Hematopoietic multipotent progenitor cell treated with erythropoietin and hydrocortisone succinate and interleukin-3 and kit ligand, for 4 days (in vitro differentiated cells): ENCODE data around the gene POLQ.
A peak's percentile ranks its signal among the peaks of the same experiment; 100 is the strongest.
"Not testable (repeated sequence)": the region's sequence is repeated elsewhere in the genome, so short reads cannot be mapped to it uniquely, and the experiment has no call there.

ENCODE experiments used
- DNase-seq: peaks from one replicate; pipeline ENCODE4 v3.0.0-alpha.2; 2015

POLQ gene

DNA sequence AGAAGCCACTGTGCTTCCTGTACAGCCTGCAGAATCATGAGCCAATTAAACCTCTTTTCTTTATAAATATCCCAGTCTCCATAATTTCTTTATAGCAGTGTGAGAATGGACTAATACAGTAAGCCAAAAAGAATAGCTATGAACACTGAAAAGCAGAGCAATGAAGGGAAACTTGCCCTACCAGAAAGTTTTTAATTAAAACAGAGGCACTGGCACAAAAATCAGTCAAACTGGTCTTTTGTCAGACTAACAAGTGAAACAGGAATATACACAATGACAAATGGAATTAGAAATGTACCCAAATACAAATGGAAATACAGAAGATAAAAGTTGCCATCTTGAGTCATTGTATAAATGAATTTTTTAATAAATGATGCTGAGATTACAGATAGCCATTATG is 40.5 kb downstream of the POLQ start:
- no peak for DNase-seq

DNA sequence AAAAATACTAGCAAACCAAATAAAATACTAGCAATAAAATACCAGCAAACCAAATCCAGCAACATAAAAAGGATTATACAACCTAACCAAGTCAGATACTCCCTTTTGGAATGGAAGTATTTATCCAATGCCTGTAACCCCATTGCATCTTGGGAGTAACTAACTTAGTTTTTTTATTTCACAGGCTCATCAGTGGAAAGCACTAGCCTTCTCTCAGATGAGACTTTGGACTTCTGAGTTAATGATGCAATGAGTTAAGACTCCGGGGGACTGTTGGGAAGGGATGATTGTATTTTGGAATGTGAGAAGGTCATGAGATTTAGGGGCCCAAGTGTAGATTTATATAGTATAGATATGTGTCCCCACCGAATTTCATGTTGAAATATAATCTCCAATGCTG is 41.2 kb downstream of the POLQ start:
- no peak for DNase-seq

DNA sequence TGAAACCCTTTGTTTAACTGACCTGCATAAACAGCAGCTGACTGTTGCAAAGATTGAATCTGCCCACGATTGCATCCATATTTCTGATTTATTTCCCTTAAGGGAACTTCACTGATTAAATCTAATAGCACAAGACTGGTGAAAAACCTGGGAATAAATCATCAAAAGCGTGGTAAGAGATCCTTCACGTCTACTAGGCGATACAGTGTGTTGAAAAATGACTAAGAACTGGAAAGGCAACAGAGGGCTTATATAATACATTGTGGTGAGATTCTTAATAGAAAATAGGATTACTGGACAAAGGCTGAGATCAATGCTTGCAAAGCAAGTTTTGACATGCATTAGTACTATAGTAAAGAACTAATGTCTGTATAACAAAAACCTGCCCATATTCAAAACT is 49.0 kb downstream of the POLQ start:
- no peak for DNase-seq

DNA sequence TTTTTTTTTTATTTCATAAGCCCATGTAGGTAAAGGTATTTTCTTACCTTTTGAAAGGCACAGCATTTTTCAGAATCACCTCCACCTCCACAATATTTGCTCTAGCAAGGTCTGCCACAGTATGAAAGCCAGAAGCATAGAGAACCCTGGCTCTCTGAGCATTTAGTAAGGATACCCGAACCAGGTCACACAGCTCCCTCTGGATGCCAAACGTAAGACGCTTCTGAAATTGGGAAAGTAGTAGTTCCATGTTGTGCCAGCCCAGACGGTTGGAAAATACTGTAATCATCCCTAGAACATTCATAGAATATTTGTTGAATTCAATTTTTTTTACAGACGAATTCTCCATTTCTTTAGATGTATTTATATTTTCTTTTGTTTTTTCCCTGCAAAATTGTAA is 52.4 kb downstream of the POLQ start:
- DNase-seq = no peak

DNA sequence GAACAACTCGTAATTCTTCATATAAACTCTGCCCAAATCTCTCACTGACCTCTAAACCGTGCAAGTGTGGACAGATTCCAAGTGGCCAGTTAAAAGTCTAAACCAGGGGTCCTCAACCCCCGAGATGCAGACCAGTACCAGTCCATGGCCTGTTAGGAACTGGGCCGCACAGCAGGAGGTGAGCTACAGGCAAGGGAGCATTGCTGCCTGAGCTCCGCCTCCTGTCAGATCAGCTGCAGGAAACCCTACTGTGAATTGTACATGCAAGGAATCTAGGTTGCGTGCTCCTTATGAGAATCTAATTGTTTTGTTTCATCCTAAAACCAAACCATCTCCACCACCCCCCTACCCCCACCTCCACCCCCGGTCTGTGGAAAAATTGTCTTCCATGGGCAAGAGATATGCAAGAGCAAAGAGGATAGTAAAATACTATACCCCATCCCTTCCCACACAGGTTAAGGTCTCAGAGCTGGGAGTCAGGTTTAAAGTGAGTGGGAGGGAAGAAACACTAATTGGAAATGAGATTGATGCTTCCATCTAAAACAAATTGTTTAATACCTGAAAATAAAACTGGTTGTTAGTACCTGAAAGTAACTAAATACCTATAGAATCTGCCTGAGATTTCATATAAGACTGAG is 54.0 kb downstream of the POLQ start:
- DNase-seq = no peak

DNA sequence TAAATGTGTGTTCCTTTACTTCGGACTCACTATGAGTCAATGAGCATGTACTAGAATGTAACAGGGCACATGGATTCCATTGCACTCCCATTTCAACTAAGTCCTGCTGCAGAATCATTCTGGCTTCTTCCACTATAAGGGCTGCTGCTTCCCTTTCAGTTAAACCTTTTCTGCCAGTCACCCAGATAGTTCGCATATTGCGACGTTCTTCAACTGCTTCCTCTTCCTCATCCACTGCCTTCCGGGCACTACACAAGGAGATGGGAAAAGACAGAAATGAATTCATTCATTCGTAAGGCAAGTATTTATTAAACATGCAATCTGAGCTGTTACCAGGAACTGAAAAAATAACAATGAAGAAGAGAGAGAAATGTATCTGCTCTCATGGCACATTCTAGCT is 55.6 kb downstream of the POLQ start:
- DNase-seq = peak; percentile 4

DNA sequence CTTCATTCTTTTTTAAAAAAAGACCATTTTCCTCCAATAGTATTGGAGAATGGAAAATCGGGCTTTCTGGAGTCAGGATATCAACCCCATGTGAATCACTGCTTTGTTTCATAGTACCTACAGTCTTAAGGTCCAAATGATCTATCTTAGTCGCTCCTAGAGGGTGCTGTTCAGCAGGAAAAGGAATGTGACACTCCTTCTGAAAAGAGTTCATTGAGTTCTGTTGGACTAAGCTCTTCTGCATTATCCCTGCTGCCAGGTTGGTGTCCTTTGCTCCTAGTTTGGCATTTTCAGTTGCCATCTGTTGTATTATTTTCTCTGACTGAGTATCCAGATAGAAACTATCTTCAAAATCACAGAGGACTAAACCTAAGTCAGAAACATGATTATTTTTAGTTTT is 57.2 kb downstream of the POLQ start:
- DNase-seq = no peak

DNA sequence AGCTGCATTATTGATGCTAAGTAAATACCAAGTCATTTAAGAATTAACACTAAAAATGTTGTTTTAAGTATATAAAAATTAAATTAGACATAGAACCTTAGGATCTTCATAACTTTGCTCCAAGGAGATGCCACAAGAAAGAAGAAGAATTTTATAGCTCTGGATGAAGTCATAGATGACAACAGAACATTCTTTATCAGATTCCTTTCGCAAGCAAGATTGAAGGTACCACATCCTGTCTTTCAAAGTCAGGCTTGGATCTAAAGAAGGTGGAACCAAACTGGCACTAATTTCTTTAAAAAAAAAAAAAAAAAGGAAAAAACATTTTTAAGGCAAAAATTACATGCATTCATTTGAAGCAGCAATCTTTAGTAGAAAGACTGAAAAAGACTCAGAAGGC is 62.5 kb downstream of the POLQ start:
- DNase-seq = peak; percentile 25

DNA sequence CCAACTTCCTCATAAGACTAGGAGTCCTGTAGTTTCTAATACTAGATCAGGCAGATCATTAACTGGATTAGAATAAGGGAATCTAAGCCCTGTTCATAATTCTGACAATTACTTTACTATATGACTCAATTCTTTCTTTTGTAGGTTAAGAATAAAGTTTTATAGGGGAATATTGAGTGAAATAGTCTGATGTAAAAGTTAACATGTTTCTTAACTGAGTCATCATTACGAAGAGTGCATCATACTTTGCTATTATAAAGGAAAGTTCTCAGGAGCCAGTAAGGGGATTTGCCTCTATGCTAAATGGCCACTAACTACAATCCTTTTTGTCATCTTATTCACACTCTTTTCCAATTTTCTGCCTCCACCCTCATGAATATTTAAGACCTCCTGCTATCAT is 63.1 kb downstream of the POLQ start:
- DNase-seq = no peak

DNA sequence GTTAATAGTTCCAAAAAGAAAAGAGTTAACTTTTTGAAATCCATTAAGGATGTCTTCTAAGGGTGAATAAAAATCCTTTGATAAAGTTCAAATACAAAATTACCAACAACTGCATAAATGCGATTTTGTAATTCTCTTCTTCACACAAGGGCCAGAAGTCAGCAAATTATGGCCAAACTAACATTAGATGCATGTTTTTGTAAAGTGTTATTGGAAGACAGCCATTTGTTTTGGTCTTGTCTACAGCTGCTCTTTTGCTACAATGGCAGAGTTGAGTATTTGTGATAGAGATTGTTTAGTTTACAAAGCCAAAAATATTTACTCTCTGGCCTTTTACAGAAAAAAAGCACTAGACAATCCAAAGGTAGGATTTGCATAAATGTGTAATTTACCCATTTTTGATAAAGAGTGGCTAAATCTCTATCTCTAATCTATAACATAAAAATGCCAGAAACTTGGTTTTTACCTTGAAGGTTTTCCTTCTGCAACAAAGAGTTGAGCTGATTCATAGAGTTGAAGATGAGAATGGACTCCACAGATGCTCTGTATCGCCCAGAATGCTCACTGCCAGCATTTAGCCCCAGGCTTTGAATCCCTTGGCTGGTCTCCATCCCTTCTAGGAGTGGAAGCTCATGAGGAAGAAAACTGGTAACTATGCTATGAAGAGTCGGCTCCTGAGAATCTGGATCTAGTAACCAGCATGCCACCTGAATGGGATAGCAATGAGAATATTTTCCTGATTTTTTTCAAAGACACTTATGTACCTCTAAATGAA is 64.5 kb downstream of the POLQ start:
- no peak for DNase-seq

DNA sequence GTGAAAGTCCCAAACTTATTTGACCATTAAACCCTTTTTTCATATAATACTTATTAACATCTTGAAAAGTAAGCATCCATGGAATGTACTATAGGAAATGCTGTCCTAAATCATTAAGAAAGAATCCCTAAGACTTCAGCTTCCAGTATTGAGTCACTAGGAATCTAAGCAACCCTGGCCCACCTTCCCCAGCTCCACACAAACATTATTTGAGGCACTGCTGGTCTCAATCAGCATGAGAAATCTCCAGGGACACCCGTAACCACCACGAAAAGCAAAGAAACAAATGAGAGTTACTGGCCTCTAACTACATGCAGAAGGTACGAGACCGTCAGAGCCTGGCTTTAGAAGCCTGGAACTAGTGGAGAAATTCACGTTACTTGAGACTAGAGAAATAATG is 68.2 kb downstream of the POLQ start:
- no peak for DNase-seq

DNA sequence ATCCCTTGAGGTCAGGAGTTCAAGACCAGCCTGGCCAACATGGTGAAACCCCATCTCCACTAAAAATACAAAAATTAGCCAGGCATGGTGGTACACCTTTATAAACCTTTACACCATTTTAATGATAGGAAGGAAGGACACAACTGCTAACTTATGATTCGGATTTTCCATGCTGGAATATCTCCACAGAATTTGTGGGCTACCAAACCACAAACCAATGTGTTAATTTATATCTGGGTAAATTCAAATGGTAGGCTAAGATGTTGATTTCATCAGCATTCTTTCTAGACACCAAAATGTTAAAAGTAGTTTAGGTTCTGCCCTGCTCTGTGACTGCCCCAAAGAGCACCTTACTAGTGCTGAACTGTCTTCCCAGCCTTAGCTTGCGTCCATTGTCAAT is 72.8 kb downstream of the POLQ start:
- no peak for DNase-seq

DNA sequence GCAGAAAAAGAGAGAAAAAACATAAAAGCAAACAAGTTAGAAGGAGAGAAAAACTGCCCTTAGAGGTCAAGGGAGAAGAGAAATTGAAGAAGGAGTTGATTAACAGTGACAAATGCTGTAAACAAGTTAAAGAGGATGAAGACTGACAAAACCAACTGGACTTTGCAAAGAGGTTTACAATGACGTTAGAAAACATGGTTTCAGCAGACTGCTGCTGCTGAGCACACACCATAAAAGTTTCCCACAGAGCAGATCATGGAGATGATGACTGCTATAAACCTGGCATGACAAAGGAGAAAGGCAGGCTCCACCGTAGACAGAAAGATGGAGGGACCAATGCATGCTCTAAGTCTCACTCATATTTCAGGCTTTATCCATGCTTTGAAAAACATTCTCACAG is 78.7 kb downstream of the POLQ start:
- no peak for DNase-seq

DNA sequence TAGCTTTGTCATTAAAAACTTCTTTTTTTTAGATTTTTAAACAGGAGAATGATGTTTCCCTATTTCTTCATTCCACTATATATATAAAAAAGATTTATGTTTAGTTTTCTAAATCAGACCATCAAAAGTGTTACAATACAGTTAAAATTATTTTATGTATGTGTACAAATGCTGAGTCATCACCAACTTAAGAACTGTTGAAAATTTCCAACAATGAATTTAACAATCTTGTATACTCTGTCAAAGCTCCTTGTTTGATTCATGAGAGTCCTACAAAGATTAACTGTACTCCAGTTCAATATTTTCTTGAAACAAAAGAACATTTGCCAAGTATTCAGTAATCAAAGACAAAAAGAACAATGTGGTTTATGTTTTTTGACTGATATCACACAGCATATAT is 82.0 kb downstream of the POLQ start:
- DNase-seq = no peak

DNA sequence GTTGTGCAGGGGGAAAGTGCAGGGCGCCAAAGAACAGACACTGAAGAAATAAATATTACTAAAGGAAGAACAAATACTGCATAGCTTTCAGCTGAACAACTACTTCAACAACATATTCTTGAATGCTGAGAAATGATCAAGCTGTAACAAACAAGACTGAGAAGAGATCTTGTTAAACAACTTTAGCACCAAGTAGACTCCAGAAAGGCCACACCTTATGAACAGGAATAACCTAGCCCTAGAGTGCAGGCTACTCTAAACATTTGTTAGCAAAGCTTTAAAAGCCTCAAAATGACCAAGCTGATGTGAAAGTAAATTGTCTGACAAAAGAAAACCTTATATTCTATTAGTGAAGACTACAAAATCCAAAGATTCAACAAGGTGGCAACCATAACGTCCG is 83.2 kb downstream of the POLQ start:
- DNase-seq = no peak

DNA sequence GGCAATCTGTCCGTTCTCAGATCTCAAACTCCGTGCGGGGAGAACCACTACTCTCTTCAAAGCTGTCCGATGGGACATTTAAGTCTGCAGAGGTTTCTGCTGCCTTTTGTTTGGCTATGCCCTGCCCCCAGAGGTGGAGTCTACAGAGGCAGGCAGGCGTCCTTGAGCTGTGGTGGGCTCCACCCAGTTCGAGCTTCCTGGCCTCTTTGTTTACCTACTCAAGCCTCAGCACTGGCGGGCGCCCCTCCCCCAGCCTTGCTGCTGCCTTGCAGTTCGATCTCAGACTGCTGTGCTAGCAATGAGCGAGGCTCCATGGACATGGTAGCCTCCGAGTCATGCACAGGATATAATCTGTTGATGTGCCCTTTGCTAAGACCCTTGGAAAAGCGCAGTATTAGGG is 94.0 kb downstream of the POLQ start:
- DNase-seq = not testable (repeated sequence)

DNA sequence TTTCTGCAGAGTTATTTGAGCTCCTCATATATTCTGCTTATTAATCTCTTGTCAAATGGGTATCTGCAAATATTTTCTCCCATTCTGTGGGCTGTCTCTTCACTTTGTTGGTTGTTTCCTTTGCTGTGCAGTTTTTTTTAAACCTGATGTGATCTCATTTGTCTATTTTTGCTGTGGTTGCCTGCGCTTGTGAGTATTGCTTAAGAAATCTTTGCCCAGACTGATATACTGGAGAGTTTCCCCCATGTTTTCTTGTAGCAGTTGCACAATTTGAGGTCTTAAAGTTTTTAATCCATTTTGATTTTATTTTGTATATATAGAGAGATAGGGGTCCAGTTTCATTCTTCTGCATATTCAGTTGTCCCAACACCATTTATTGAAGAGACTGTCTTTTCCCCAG is 102.3 kb downstream of the POLQ start:
- peak; percentile 8 for DNase-seq

DNA sequence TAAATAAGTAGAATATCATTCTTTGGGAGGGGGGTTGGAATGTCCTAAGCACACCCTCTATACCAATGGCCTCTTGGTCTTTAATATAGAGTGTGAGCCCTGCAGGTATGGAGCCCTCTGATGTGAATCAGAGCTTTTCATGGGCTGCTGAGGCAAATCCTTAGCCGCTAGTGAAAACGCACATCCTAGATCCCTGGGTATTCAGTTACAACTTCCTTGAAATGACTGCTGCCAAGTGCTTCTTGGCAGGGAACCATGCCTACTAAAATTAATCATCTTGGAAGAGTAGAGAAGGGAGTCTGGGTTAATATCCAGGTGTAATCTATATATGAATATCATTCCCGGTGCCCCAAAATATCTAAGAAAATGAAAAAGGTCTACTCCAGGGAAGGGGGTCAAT is 109.1 kb downstream of the POLQ start:
- DNase-seq = no peak

DNA sequence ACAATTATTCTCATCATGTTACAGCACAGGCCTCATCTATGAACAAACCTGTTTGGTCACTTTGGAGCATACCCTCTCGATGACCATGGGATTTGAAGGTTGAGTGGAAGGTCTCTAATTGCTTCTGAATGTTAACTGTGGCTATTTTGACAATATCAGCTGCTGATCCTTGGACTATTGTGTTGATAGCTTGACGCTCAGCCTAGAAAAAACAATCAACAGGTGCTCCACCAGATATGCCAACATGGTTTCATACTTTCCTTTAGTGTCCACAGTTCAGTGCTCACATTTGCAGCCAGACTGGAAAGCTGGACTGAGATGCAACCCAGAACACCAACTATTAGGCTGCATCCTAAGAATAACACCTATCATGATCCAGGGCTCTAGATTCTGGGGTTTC is 109.7 kb downstream of the POLQ start:
- DNase-seq = no peak

DNA sequence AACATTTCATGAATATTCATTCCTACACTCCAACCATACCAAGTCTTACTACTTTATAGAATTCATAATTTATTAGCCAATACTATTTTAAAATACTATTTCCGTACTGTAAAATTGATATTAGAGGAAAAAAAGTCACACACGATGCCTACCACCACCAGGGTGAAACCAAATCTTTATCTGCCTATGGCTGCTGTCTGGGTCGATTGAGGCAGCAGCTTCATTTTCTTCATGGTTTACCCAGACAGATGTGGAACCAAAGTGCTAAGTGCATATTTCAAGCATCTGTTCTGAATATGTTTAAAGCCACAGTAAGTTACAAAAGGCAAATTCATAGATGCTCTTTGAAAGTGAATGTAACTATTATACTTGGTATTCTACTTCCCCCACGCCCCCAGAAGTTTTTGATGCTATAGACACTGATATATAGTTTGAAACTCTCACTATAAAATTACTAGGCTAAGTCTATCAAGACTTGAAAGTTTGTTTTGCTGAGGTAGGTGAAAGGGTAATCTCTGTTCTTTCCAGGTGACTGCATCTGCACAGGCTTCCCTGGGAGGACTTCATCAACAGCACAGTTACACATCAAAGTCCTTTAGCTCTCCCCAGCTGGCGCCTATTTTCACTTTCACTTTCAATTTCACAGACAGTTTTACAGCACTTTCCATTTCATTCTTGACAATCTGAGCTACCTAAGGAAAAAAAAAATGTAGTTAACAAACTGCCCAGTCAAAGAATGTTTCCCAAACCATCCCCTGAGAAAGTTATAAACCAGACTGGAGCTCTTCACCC is 113.9 kb downstream of the POLQ start:
- peak; percentile 52 for DNase-seq

DNA sequence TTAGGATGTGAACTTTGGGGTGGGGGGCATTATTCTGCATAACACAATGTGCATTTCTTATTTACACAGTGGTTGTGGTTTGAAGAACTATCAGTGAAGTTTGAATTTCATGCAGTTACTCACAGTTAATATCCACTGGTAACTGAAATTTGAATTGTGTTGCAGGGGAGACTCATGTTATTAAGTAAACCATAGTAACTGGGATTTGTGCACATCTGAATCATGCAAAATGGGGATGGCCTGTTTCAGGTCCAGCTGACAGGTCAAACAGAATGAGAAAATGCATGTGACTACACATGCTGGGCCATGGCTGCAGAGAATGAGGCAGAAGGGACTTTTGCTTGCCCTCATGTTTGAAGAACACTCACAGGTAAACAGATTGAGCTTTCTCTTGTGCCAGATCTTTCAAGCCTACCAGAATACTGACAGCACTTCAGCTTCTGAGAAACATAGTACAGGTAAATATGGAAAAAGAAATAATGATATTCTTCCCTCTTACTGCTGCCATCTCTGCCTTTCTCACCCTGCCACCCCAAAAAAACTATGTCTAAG is 115.0 kb downstream of the POLQ start:
- no peak for DNase-seq

DNA sequence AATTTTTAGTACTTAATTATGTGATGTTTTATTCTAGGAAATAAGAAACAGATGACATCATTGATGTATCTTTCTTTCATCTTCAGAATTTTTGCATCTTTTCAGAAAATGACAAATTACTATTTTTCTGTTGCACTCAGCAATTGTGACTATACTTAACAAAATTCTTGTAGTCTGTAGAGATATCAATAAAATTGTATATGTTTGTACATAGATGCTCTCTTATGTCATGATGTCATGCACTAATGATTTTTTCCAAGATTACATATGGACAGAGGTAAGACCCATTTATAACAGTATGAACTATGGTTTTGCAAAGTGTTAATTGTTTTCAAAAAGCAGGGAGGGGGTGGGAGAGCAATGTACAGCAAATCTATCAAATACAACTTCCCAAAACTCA is 121.2 kb downstream of the POLQ start:
- no peak for DNase-seq

DNA sequence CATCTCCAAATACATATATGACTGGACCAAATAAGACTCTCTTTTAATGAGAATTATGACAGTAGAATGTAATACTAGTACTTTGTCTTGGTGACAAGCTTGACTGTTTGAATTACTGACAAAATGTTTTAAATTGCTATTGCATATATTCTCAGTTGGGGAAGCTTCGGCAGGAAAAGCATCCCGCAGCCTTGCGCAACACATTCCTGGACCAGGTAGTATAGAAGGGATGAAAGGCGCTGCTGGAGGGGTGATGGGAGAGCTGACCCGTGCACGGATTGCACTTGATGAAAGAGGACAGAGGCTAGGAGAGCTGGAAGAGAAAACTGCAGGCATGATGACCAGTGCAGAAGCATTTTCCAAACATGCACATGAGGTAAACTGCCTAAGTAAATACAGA is 127.6 kb downstream of the POLQ start:
- DNase-seq = no peak

DNA sequence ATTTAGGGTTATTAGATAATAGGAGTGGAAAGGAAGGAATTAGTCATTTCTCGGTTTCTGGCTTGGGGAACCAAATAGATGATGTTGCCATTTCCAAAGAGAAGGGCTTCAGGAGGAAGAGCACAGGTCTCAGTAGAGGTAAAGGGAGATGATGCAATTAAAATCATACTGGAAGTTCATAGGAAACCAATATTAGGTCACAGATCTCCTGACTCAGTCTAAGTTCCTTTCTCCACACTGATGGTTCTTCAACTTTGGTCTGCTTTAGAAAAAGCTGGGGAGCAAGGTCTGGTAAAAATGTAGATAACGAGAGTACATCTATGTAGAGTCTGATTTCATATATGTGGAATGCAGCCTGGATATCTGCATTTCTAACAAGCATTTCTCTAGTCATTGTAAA is 130.9 kb downstream of the POLQ start:
- DNase-seq = no peak
